GM23338 (cell line): Measurements from ENCODE around the gene CCR5. TPM values are rescaled to one million over a fixed set of nuclear protein-coding genes. Genes with fewer than 3 reads are reported as not detected.

Source experiments
- ATAC-seq: fragments of 200-7000 bp; cut with Tn5 transposase; 3 replicates; pipeline ENCODE4 v1.9.1; 2020
- DNase-seq: peaks from one replicate; pipeline ENCODE4 v3.0.0-alpha.2; 2015; ENCODE audit warnings: low spot score
- H2AFZ ChIP-seq: fragments of 200-600 bp; sonication (generic); 2 replicates; pipeline ENCODE4 v1.8.0; 2016; ENCODE audit warnings: antibody characterized with exemption, mild to moderate bottlenecking, moderate library complexity
- H3F3A ChIP-seq: fragments of 200-600 bp; sonication (generic); replicated peaks from 2 replicates; pipeline ENCODE4 v1.8.0; 2017; ENCODE audit warnings: antibody characterized with exemption, mixed run types, low read depth
- H3K27ac ChIP-seq: fragments of 200-600 bp; sonication (generic); 2 replicates; pipeline ENCODE4 v1.6.1; 2016; ENCODE audit warnings: low read depth
- H3K27me3 ChIP-seq: fragments of 200-600 bp; sonication (generic); 2 replicates; pipeline ENCODE4 v1.8.0; 2016; ENCODE audit warnings: mild to moderate bottlenecking, mixed run types, moderate library complexity; ENCODE audit not compliant: insufficient read depth
- H3K36me3 ChIP-seq: fragments of 200-600 bp; sonication (generic); 2 replicates; pipeline ENCODE4 v1.8.0; 2016; ENCODE audit warnings: mild to moderate bottlenecking; ENCODE audit not compliant: insufficient read depth
- H3K4me1 ChIP-seq: fragments of 200-600 bp; sonication (generic); 2 replicates; pipeline ENCODE4 v1.8.0; 2016; ENCODE audit warnings: mild to moderate bottlenecking, moderate library complexity; ENCODE audit not compliant: insufficient read depth
- H3K4me2 ChIP-seq: fragments of 200-600 bp; sonication (generic); 2 replicates; pipeline ENCODE4 v1.7.1; 2017; ENCODE audit warnings: mixed run types
- H3K4me3 ChIP-seq: fragments of 200-600 bp; sonication (generic); 2 replicates; pipeline ENCODE4 v1.6.1; 2016; ENCODE audit warnings: mixed run types
- H3K79me2 ChIP-seq: fragments of 200-600 bp; sonication (generic); replicated peaks from 2 replicates; pipeline ENCODE4 v1.8.0; 2017; ENCODE audit warnings: mild to moderate bottlenecking; ENCODE audit not compliant: insufficient read depth
- H3K9me2 ChIP-seq: fragments of 200-600 bp; sonication (generic); 2 replicates; pipeline ENCODE4 v1.8.0; 2017; ENCODE audit not compliant: insufficient read depth
- H4K20me1 ChIP-seq: fragments of 200-600 bp; sonication (generic); replicated peaks from 2 replicates; pipeline ENCODE4 v1.8.0; 2017; ENCODE audit warnings: mild to moderate bottlenecking; ENCODE audit not compliant: insufficient read depth
- H3K27ac Mint-ChIP-seq: 2 replicates; pipeline ENCODE4 v1.8.0; 2020; ENCODE audit warnings: inconsistent platforms, mild to moderate bottlenecking, moderate library complexity, mixed read lengths
- H3K27me3 Mint-ChIP-seq: 3 replicates; pipeline ENCODE4 v1.8.0; 2022; ENCODE audit warnings: low read depth, mild to moderate bottlenecking, moderate library complexity, mixed read lengths, inconsistent platforms; ENCODE audit not compliant: insufficient read depth, poor library complexity
- H3K36me3 Mint-ChIP-seq: 3 replicates; pipeline ENCODE4 v1.8.0; 2021; ENCODE audit warnings: low read depth, mild to moderate bottlenecking, inconsistent platforms, moderate library complexity, mixed read lengths
- H3K4me1 Mint-ChIP-seq: 3 replicates; pipeline ENCODE4 v1.8.0; 2020; ENCODE audit warnings: mild to moderate bottlenecking, inconsistent platforms, mixed read lengths
- H3K4me3 Mint-ChIP-seq: 3 replicates; pipeline ENCODE4 v1.8.0; 2021; ENCODE audit warnings: moderate library complexity, mild to moderate bottlenecking, inconsistent platforms, mixed read lengths
- H3K9me3 Mint-ChIP-seq: 3 replicates; pipeline ENCODE4 v1.8.0; 2020; ENCODE audit warnings: moderate library complexity, mild to moderate bottlenecking, inconsistent platforms, mixed read lengths
- EZH2phosphoT487 ChIP-seq: fragments of 200-600 bp; sonication (generic); IDR thresholded peaks from one replicate; pipeline ENCODE4 v1.8.1; 2018; ENCODE audit warnings: antibody characterized with exemption; ENCODE audit not compliant: unreplicated experiment
- NANOG ChIP-seq: IDR thresholded peaks from 2 replicates; pipeline ENCODE4 v1.6.1; 2016; ENCODE audit warnings: antibody characterized with exemption, borderline replicate concordance
- POLR2AphosphoS5 ChIP-seq: IDR thresholded peaks from 2 replicates; pipeline ENCODE4 v1.6.1; 2016; ENCODE audit warnings: antibody characterized with exemption, low read depth
- STAT1 ChIP-seq: IDR thresholded peaks from one replicate; pipeline ENCODE4 v1.6.1; 2016; ENCODE audit warnings: antibody characterized with exemption; ENCODE audit not compliant: unreplicated experiment
- ZNF331 ChIP-seq: fragments of 250-450 bp; sonication (Bioruptor Pico); IDR thresholded peaks from 2 replicates; pipeline ENCODE4 v1.5.0; 2020; ENCODE audit warnings: low read depth, mild to moderate bottlenecking, moderate library complexity
- polyA plus RNA-seq: library from polyadenylated mRNA; unstranded; fragments of >200 nt; fragmentation: Nextera tagmentation; extraction: Ambion mirVana; gene quantifications from 2 replicates; pipeline ENCODE4 v1.2.1, GENCODE V29; 2016
- total RNA-seq: library from RNA; depleted of rRNA; stranded (reverse); fragments of >200 nt; shearing (Covaris generic); gene quantifications from 2 replicates; pipeline ENCODE4 v1.2.3, GENCODE V29; 2014
- TF ChIP-seq, protein P1 (sequence below), 2 experiments: fragments of 200-600 bp in 1 of 2; sonication (generic) in 1 of 2; conservative IDR thresholded peaks; 2 replicates each; pipeline versions ENCODE4 v1.5.1 to v1.6.1; 2016 to 2017; ENCODE audit warnings: antibody characterized with exemption in 2 of 2, low read depth in 2 of 2, mild to moderate bottlenecking in 2 of 2, moderate library complexity in 1 of 2
- TF ChIP-seq, protein P2 (sequence below): fragments of 250-450 bp; sonication (Bioruptor Pico); IDR thresholded peaks from 2 replicates; pipeline ENCODE4 v1.5.0; 2020; ENCODE audit warnings: mild to moderate bottlenecking, moderate library complexity
- TF ChIP-seq, protein P3 (sequence below): IDR thresholded peaks from one replicate; pipeline ENCODE4 v1.6.1; 2018; ENCODE audit warnings: antibody characterized with exemption; ENCODE audit not compliant: unreplicated experiment

The CCR5 gene
- total and polyA plus RNA-seq, 2 experiments from 2014 or later, result not detected

DNA sequence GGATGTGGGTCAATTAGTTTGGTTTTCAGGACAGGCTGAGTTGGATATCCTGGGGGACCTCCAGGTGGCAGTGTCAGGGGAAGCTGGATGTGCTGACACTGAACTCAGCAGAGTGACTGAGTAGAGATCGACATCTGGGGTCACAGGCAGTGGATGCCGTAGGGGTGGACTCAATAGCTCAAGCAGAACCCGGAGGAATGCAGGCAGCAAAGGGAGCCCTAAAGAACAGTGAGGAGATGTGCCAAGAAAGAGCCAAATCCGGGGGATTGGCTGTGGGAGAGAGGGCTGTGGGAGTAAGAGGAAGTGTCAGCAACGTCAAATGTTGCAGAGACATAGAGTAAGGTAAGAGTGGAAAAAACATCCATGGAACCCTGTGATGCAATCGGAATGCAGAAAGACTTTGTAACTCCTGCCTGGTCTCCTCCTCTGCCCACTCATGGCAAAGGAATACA lies 24.5 kb downstream of the CCR5 start:
- H3K9me2 ChIP-seq, result peaks cover 27% of the 10 kb centered on the region; the same call in 1 of the 2 replicates
- no peak overlapping the region for H3K4me3 ChIP-seq
- no peaks in the 10 kb centered on the region for H3K36me3 ChIP-seq
- ATAC-seq, result peak; percentile 74
- H3K9me3 Mint-ChIP-seq, result no peaks in the 10 kb centered on the region
- peaks cover 19% of the 10 kb centered on the region for H3K4me1 Mint-ChIP-seq
- H3K27ac ChIP-seq, result no peak overlapping the region
- no peaks in the 10 kb centered on the region for H3K79me2 ChIP-seq
- TF ChIP-seq ZNF331 (CRISPR knock-in tag) (no peak), NANOG (no peak), EZH2phosphoT487 (no peak)
- TF ChIP-seq, protein P1, sequence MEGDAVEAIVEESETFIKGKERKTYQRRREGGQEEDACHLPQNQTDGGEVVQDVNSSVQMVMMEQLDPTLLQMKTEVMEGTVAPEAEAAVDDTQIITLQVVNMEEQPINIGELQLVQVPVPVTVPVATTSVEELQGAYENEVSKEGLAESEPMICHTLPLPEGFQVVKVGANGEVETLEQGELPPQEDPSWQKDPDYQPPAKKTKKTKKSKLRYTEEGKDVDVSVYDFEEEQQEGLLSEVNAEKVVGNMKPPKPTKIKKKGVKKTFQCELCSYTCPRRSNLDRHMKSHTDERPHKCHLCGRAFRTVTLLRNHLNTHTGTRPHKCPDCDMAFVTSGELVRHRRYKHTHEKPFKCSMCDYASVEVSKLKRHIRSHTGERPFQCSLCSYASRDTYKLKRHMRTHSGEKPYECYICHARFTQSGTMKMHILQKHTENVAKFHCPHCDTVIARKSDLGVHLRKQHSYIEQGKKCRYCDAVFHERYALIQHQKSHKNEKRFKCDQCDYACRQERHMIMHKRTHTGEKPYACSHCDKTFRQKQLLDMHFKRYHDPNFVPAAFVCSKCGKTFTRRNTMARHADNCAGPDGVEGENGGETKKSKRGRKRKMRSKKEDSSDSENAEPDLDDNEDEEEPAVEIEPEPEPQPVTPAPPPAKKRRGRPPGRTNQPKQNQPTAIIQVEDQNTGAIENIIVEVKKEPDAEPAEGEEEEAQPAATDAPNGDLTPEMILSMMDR (conservative IDR thresholded peaks at IDR 0.05; ENCODE audit: low read depth in 2 of 2), result peak; percentile 40 to 57
- no peaks in the 10 kb centered on the region for H3K27me3 ChIP-seq
- peaks cover 11% of the 10 kb centered on the region; the same call in 1 of the 2 replicates for H3K4me1 ChIP-seq
- no peaks in the 10 kb centered on the region for H4K20me1 ChIP-seq
- H3K4me2 ChIP-seq, result no peak overlapping the region
- H3K4me3 Mint-ChIP-seq, result no peak overlapping the region
- peak; percentile 31 for DNase-seq
- H3K36me3 Mint-ChIP-seq, result no peaks in the 10 kb centered on the region
- 0 out of 2 replicates have a peak overlapping the region, but pooled peaks have one; percentile 39 for H2AFZ ChIP-seq
- H3K27ac Mint-ChIP-seq, result no peak overlapping the region
- no peaks in the 10 kb centered on the region for H3F3A ChIP-seq
- H3K27me3 Mint-ChIP-seq, result peaks cover 11% of the 10 kb centered on the region

DNA sequence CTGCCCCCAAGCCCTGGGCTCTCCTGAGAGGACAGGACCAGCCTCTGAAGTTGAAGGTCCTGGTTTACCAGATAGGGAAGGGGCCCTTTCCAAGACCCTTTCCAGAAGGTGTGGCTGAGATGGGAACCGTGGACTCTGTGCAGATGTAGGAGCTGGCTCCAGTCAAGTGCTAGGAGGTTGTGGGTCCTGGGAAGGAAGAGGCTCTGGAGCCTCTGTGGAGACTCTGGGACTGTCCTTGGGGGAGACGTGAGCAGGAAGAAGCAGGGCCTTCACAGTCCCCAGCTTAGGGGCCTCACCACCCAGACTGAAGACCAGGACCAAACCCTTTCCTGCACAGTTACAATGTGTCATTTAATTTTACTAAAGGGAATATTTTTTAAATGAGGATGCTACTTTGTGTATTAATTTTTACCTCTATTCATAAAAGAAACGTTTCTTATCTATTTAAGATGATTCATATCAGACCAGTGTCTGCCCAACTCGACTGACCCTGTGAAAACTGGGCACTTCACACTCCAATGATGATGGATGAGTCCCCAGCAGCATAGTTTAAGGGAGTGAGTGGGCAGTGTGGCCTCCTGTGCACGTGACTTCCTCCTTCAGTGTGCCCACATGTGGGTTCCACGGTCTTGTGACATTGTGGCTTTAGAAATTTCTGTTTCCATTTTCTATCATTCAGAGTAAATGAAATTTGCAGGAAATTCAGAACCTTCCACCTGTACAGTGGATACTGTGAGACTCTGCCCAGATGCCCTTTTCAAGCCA lies 25.2 kb downstream of the CCR5 start:
- DNase-seq (no peak), ATAC-seq (no peak)
- no peak overlapping the region for H2AFZ ChIP-seq
- Mint-ChIP-seq H3K4me1 (peaks cover 19% of the 10 kb centered on the region), H3K27ac (no peak overlapping the region), H3K27me3 (peaks cover 11% of the 10 kb centered on the region), H3K36me3 (no peaks in the 10 kb centered on the region), H3K9me3 (no peaks in the 10 kb centered on the region), H3K4me3 (no peak overlapping the region)
- peaks cover 11% of the 10 kb centered on the region; the same call in 1 of the 2 replicates for H3K4me1 ChIP-seq
- no peaks in the 10 kb centered on the region for H4K20me1 ChIP-seq
- peaks cover 27% of the 10 kb centered on the region; the same call in 1 of the 2 replicates for H3K9me2 ChIP-seq
- H3F3A ChIP-seq, result no peaks in the 10 kb centered on the region
- H3K79me2 ChIP-seq, result no peaks in the 10 kb centered on the region
- H3K4me3 ChIP-seq, result no peak overlapping the region
- H3K27me3 ChIP-seq, result no peaks in the 10 kb centered on the region
- H3K36me3 ChIP-seq, result no peaks in the 10 kb centered on the region
- no peak overlapping the region for H3K4me2 ChIP-seq
- no peak overlapping the region for H3K27ac ChIP-seq
- TF ChIP-seq STAT1 (no peak), ZNF331 (CRISPR knock-in tag) (no peak), POLR2AphosphoS5 (no peak), NANOG (no peak), EZH2phosphoT487 (no peak)
- TF ChIP-seq, protein P2, sequence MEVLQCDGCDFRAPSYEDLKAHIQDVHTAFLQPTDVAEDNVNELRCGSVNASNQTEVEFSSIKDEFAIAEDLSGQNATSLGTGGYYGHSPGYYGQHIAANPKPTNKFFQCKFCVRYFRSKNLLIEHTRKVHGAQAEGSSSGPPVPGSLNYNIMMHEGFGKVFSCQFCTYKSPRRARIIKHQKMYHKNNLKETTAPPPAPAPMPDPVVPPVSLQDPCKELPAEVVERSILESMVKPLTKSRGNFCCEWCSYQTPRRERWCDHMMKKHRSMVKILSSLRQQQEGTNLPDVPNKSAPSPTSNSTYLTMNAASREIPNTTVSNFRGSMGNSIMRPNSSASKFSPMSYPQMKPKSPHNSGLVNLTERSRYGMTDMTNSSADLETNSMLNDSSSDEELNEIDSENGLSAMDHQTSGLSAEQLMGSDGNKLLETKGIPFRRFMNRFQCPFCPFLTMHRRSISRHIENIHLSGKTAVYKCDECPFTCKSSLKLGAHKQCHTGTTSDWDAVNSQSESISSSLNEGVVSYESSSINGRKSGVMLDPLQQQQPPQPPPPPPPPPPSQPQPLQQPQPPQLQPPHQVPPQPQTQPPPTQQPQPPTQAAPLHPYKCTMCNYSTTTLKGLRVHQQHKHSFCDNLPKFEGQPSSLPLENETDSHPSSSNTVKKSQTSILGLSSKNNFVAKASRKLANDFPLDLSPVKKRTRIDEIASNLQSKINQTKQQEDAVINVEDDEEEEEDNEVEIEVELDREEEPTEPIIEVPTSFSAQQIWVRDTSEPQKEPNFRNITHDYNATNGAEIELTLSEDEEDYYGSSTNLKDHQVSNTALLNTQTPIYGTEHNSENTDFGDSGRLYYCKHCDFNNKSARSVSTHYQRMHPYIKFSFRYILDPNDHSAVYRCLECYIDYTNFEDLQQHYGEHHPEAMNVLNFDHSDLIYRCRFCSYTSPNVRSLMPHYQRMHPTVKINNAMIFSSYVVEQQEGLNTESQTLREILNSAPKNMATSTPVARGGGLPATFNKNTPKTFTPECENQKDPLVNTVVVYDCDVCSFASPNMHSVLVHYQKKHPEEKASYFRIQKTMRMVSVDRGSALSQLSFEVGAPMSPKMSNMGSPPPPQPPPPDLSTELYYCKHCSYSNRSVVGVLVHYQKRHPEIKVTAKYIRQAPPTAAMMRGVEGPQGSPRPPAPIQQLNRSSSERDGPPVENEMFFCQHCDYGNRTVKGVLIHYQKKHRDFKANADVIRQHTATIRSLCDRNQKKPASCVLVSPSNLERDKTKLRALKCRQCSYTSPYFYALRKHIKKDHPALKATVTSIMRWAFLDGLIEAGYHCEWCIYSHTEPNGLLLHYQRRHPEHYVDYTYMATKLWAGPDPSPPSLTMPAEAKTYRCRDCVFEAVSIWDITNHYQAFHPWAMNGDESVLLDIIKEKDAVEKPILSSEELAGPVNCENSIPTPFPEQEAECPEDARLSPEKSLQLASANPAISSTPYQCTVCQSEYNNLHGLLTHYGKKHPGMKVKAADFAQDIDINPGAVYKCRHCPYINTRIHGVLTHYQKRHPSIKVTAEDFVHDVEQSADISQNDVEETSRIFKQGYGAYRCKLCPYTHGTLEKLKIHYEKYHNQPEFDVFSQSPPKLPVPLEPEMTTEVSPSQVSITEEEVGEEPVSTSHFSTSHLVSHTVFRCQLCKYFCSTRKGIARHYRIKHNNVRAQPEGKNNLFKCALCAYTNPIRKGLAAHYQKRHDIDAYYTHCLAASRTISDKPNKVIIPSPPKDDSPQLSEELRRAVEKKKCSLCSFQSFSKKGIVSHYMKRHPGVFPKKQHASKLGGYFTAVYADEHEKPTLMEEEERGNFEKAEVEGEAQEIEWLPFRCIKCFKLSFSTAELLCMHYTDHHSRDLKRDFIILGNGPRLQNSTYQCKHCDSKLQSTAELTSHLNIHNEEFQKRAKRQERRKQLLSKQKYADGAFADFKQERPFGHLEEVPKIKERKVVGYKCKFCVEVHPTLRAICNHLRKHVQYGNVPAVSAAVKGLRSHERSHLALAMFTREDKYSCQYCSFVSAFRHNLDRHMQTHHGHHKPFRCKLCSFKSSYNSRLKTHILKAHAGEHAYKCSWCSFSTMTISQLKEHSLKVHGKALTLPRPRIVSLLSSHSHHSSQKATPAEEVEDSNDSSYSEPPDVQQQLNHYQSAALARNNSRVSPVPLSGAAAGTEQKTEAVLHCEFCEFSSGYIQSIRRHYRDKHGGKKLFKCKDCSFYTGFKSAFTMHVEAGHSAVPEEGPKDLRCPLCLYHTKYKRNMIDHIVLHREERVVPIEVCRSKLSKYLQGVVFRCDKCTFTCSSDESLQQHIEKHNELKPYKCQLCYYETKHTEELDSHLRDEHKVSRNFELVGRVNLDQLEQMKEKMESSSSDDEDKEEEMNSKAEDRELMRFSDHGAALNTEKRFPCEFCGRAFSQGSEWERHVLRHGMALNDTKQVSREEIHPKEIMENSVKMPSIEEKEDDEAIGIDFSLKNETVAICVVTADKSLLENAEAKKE (CRISPR knock-in tag), result no peak
- TF ChIP-seq, protein P3, sequence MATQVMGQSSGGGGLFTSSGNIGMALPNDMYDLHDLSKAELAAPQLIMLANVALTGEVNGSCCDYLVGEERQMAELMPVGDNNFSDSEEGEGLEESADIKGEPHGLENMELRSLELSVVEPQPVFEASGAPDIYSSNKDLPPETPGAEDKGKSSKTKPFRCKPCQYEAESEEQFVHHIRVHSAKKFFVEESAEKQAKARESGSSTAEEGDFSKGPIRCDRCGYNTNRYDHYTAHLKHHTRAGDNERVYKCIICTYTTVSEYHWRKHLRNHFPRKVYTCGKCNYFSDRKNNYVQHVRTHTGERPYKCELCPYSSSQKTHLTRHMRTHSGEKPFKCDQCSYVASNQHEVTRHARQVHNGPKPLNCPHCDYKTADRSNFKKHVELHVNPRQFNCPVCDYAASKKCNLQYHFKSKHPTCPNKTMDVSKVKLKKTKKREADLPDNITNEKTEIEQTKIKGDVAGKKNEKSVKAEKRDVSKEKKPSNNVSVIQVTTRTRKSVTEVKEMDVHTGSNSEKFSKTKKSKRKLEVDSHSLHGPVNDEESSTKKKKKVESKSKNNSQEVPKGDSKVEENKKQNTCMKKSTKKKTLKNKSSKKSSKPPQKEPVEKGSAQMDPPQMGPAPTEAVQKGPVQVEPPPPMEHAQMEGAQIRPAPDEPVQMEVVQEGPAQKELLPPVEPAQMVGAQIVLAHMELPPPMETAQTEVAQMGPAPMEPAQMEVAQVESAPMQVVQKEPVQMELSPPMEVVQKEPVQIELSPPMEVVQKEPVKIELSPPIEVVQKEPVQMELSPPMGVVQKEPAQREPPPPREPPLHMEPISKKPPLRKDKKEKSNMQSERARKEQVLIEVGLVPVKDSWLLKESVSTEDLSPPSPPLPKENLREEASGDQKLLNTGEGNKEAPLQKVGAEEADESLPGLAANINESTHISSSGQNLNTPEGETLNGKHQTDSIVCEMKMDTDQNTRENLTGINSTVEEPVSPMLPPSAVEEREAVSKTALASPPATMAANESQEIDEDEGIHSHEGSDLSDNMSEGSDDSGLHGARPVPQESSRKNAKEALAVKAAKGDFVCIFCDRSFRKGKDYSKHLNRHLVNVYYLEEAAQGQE, result no peak
